Right renal pelvis (tissue), 4 donors: ENCODE data around the gene HBP1. TPM values are rescaled to one million over a fixed set of nuclear protein-coding genes. Genes with fewer than 3 reads are reported as not detected.

Source experiments
- DNase-seq, 4 donors: peaks; one replicate each; pipeline ENCODE4 v3.0.0-alpha.2; 2013; ENCODE audit warnings: low read depth in 4 of 4, low spot score in 3 of 4, missing footprints in 1 of 4
- polyA plus RNA-seq, 4 donors: library from polyadenylated mRNA; unstranded; fragments of 120-200 nt; gene quantifications; one replicate each; pipeline ENCODE4 v1.2.1, GENCODE V29; 2013; ENCODE audit not compliant: insufficient read length in 4 of 4

Gene HBP1
- polyA plus RNA-seq, 4 donors, result 104 to 138 (median 133) TPM

GRCh38 chr7:107179326-107180164 lies 10.7 kb downstream of the HBP1 start:
- DNase-seq, result no peak

DNA sequence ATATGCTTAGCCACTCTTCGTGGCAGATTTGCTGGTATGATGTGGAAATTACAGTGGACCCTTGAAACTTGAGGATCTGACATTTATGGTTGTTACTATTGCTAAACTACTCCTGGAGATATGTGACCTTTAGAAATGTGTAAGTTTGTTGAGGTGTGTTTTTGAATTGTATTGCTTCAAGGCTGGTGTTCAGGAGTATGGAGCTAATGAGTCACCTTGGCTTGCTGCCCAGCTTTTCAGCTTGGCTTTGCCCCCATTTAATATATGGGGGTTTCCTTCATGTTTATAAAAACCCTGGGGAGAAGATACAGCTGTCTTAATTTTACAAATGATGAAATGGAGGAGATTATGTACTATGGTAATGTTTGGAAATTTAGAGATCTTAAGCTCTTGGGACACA lies 11.6 kb downstream of the HBP1 start:
- DNase-seq, result no peak

GRCh38 chr7:107181172-107181571 lies 12.4 kb downstream of the HBP1 start:
- DNase-seq, result no peak

- no peak for DNase-seq
Measured at GRCh38 chr7:107185716-107186115, 16.9 kb downstream of the HBP1 start.

GRCh38 chr7:107186240-107186639 lies 17.4 kb downstream of the HBP1 start:
- DNase-seq, result no peak

DNA sequence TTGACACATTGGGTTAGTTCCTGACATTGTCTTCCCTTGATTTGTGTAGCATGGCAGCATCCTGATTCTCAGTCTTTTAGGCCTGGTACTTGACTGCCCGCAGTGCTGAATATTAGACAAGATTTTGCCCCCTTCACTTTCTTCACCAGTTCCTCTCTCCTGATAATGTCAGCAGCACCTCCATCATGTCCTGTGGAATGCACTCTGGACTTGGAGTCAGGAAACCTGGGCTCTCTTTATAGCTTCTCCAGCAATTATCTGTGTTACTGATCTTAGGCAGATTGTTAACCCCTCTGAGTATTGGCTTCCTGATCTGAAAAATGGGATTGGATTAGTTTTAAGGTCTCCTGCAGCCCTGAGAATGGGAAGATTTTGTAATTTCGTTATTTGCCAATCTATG lies 19.0 kb downstream of the HBP1 start:
- no peak for DNase-seq

- DNase-seq, result no peak
Measured at GRCh38 chr7:107190090-107190489, 21.3 kb downstream of the HBP1 start.

GRCh38 chr7:107194052-107194451 lies 25.2 kb downstream of the HBP1 start:
- no peak for DNase-seq

DNA sequence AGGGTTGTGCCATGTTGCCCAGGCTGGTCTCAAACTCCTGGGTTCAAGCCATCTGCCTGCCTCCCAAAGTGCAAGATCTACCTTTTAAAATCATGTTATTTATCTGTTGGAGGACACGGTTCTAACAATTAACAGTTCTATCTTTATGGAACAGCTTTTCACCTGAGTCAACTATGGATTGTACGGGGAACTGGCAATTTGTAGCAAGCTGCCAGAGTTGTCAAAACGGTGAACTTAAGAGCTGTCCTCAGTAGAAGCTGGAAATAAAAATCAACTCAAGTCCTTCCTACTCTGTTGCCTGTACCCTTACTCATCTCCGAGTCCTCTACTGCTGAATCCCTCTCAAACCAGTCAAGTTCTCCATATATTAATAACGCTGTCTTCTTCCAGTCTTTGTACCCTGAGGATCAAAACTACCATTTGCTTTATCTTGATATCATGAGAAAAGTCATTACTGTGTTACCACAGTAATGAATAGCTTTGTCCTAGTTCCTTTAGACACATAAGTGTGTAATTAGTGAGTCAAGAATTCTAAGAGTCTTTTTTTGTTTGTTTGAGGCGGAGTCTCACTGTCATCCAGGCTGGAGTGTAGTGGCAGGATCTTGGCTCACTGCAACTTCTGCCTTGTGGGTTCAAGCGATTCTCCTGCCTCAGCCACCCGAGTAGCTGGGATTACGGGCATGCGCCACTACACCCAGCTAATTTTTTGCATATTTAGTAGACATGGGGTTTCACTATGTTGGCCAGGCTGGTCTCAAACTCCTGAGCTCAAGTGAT lies 28.2 kb downstream of the HBP1 start:
- no peak for DNase-seq

DNA sequence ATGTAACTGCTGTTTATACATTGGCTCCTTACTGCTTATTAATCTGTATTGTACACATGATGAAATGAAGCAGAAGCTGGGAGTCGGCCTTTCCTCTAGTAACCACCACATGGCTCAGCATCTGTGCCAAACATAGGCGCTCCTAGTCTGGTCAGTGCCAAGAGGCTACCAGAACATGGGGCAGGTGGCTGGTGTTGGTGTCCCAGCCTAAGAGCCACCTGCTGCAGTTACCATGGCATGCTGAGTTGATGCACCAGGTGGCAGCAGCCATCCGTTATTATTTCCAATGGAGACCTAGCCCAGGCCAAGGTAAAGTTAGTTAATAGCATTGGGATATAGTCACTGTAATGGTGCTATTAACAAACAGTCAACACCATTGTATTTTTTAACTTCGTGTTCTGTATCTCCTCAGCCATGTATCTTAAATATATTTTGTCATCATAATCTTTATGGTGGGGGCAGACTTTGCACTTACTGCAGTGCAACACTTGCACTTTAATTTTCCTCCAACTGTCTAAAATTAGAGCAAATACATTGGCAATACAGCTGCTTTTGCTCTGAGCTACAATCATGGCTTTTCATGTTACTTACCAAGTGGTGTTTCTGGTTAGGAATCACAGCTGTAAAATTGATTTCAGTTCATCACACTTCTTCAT lies 33.1 kb downstream of the HBP1 start:
- peak in 2 of 4 donors; percentile 14 to 16 for DNase-seq

GRCh38 chr7:107203607-107204006 lies 34.8 kb downstream of the HBP1 start:
- DNase-seq, result no peak

GRCh38 chr7:107206136-107206535 lies 37.3 kb downstream of the HBP1 start:
- no peak for DNase-seq

DNA sequence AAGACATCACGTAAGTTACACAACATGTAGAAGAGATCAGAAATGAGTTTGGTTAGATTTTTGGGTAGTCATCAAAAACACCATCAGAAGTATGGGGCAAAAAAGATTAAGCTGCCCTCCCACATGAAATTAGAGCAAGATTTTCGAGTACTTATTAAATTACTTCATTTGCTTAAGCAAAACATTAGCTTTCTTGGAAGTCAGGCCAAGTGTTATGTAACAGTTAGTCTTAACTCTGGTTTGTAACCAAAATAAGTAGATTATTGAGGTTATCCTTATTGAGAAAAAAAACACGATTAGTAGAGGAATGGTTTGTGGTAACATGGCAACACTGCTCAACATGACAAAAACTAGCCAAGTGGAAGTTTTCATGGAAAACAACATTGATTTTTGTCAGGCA lies 37.9 kb downstream of the HBP1 start:
- DNase-seq, result no peak

DNA sequence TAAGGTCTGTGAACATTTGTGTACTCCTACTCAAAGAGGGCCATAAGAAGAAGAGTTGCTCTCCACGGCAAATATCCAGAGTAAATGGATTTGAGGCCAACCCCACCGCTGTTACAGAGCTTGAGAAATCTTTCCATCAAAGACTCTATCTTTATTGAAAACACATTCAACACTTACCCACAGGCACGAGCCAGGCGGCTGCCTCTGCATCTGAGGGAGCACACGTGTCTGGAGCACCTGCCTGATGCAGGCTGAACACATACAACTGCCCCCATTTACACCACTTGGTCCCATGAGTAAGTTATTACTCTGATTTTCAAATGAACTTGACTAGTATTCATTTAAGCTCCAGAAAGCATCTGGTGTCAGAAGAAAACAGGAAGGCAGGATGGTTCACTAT lies 38.7 kb downstream of the HBP1 start:
- DNase-seq, result no peak

- no peak for DNase-seq
Measured at GRCh38 chr7:107208024-107208521, 39.3 kb downstream of the HBP1 start.

- no peak for DNase-seq
Measured at GRCh38 chr7:107208563-107208962, 39.8 kb downstream of the HBP1 start.

GRCh38 chr7:107209565-107209964 lies 40.8 kb downstream of the HBP1 start:
- no peak for DNase-seq

DNA sequence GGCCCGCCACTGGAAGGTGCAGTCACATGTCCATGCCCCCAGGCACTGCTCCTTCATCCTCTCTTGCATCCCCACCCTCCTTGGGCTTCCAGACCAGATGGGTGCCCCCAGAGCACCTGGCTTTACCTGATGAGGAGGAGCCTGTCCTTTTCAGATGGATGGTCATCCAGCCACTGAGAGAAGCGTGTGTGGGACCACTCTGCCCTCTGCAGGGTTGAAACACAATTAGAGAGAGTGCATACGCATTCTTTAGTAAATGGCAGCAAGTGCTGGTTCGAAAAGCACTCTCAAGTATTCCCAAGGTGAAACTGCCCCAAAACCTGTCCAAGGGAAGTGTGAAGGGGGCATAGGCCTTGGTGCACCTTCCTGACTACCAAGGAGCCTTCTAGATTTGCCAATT lies 41.6 kb downstream of the HBP1 start:
- DNase-seq, result no peak

DNA sequence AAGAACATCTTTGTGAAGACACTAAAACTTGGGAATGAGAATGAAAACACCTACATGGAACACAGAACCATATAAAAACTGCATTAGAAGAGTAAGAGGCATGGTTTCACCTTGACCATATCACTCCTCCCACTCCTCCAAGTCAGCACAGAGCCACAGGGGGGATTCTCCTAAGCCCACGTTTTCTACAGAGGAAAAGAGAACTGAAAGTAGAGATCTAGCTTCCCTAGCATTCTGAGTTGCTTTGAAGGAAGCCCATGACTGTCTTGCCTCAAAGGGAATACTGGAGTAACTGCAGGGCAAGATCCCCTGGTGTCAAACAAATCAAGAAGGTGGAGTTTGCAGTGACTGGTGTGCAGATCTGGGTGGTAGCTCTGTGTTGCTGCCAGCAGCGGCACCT lies 43.9 kb downstream of the HBP1 start:
- DNase-seq, result no peak

GRCh38 chr7:107213193-107213788 lies 44.5 kb downstream of the HBP1 start:
- DNase-seq, result no peak

GRCh38 chr7:107213945-107214344 lies 45.1 kb downstream of the HBP1 start:
- DNase-seq, result no peak
